Body of pancreas (tissue), 4 donors: ENCODE data around the gene FBXO8. TPM values are rescaled to one million over a fixed set of nuclear protein-coding genes. Genes with fewer than 3 reads are reported as not detected.

Source experiments
- ATAC-seq: fragments of 150-250 bp; one replicate; pipeline ENCODE4 v1.9.1; 2016
- DNase-seq, 4 donors: peaks; one replicate each; pipeline ENCODE4 v3.0.0-alpha.2; 2019
- H3K27ac ChIP-seq, 4 donors: fragments of 200-600 bp; sonication (generic); 1 replicate in 3 of 4; 2 replicates in 1 of 4; pipeline versions ENCODE4 v1.5.1 to v1.6.1; 2016 to 2019; ENCODE audit warnings: mild to moderate bottlenecking in 1 of 4, mixed read lengths in 1 of 4, moderate library complexity in 1 of 4
- H3K27me3 ChIP-seq, 2 donors: fragments of 200-600 bp; sonication (generic); one replicate each; pipeline ENCODE4 v1.6.0; 2016; ENCODE audit warnings: mild to moderate bottlenecking in 1 of 2
- H3K36me3 ChIP-seq, 2 donors: fragments of 200-600 bp; sonication (generic); replicated peaks in 1 of 2; 2 replicates each; pipeline ENCODE4 v1.5.1; 2016; ENCODE audit warnings: low read depth in 2 of 2; ENCODE audit not compliant: insufficient read depth in 1 of 2
- H3K4me1 ChIP-seq: fragments of 200-600 bp; sonication (generic); one replicate; pipeline ENCODE4 v1.6.0; 2016
- H3K4me3 ChIP-seq, 2 donors: fragments of 200-600 bp; sonication (generic); 1 replicate in 1 of 2; 2 replicates in 1 of 2; pipeline ENCODE4 v1.5.1; 2016 to 2019
- H3K9me3 ChIP-seq, 3 donors: fragments of 200-600 bp; sonication (generic); 1 replicate in 2 of 3; 2 replicates in 1 of 3; pipeline ENCODE4 v1.5.1; 2016
- CTCF ChIP-seq, 7 experiments: fragments of 450-650 bp in 4 of 7; fragments of 200-600 bp in 3 of 7; sonication (generic) in 3 of 7; IDR thresholded peaks; one replicate each; pipeline ENCODE4 v1.5.1; 2016 to 2019; ENCODE audit warnings: antibody characterized with exemption in 7 of 7
- POLR2A ChIP-seq, 3 donors: fragments of 450-650 bp; IDR thresholded peaks; one replicate each; pipeline ENCODE4 v1.6.1; 2016; ENCODE audit warnings: antibody characterized with exemption in 3 of 3, mild to moderate bottlenecking in 2 of 3
- WGBS, 2 donors: methylation state at CpG; one replicate each; pipeline ENCODE4 v1.1.5; 2017; 5-methylcytosine and 5-hydroxymethylcytosine counted together
- intact Hi-C: fragments of 100-400 bp; cut with DNase I; formaldehyde crosslinking; loops from one replicate; pipeline ENCODE4 v1.15.1; 2023
- total RNA-seq, 2 donors: library from RNA; depleted of rRNA; stranded (reverse); fragments of >200 nt; gene quantifications; one replicate each; pipeline ENCODE4 v1.1.0, GENCODE V29; 2016

The FBXO8 gene
- total RNA-seq, 2 donors from 2014 or later: 3.6 to 12.5 TPM

- WGBS, 2 donors: 78 to 95% methylated on average over 1 of the region's 1 CpG
- no peaks in the 10 kb centered on the region for H3K9me3 ChIP-seq
- no peak for DNase-seq
- H3K4me3 ChIP-seq: no peak overlapping the region
- H3K27me3 ChIP-seq: no peaks in the 10 kb centered on the region
- H3K36me3 ChIP-seq: no peaks in the 10 kb centered on the region
- no peak for ATAC-seq
- H3K4me1 ChIP-seq: no peaks in the 10 kb centered on the region
- TF ChIP-seq POLR2A (IDR thresholded peaks at IDR 0.05): no peak
- no peak for TF ChIP-seq CTCF (IDR thresholded peaks at IDR 0.05)
- no peak overlapping the region for H3K27ac ChIP-seq
- intact Hi-C loops: no loop called here
These were observed 28.9 kb downstream of the FBXO8 start for GRCh38 chr4:174254613-174255012.

GRCh38 chr4:174252412-174252811, 31.1 kb downstream of the FBXO8 start:
- Histone ChIP-seq H3K27me3 (no peaks in the 10 kb centered on the region), H3K4me1 (peaks cover 15% of the 10 kb centered on the region), H3K4me3 (no peak overlapping the region), H3K9me3 (no peaks in the 10 kb centered on the region), H3K27ac (no peak overlapping the region), H3K36me3 (no peaks in the 10 kb centered on the region)
- no peak for DNase-seq
- ATAC-seq: no peak
- intact Hi-C loops: no loop called here
- 57 to 60% methylated on average over 2 of the region's 2 CpGs for WGBS, 2 donors
- no peak for TF ChIP-seq CTCF (IDR thresholded peaks at IDR 0.05)

- Histone ChIP-seq H3K4me3 (no peak overlapping the region), H3K36me3 (no peaks in the 10 kb centered on the region), H3K27me3 (no peaks in the 10 kb centered on the region), H3K4me1 (peaks cover 25% of the 10 kb centered on the region), H3K27ac (peak overlapping the region in 3 of 4 donors; percentile 36 to 67 (median 39)), H3K9me3 (no peaks in the 10 kb centered on the region)
- WGBS, 2 donors: 11 to 21% methylated on average over 1 of the region's 1 CpG
- TF ChIP-seq POLR2A (IDR thresholded peaks at IDR 0.05) (no peak), CTCF (IDR thresholded peaks at IDR 0.05) (no peak)
- intact Hi-C loops: no loop called here
- ATAC-seq (peak; percentile 95), DNase-seq (peak in 3 of 4 donors; percentile 32 to 47 (median 46))
These were observed 35.1 kb downstream of the FBXO8 start for GRCh38 chr4:174248407-174248806.

- no peaks in the 10 kb centered on the region for H3K36me3 ChIP-seq
- peaks cover 25% of the 10 kb centered on the region for H3K4me1 ChIP-seq
- no peak overlapping the region for H3K4me3 ChIP-seq
- H3K9me3 ChIP-seq: no peaks in the 10 kb centered on the region
- DNase-seq (no peak), ATAC-seq (no peak)
- TF ChIP-seq CTCF (IDR thresholded peaks at IDR 0.05) (no peak), POLR2A (IDR thresholded peaks at IDR 0.05) (no peak)
- WGBS, 2 donors: 100% methylated on average over 1 of the region's 1 CpG
- intact Hi-C loops: no loop called here
- no peak overlapping the region for H3K27ac ChIP-seq
- H3K27me3 ChIP-seq: no peaks in the 10 kb centered on the region
These were observed 37.8 kb downstream of the FBXO8 start for GRCh38 chr4:174245714-174246113.

- no peak overlapping the region for H3K4me3 ChIP-seq
- 89 to 90% methylated on average over 1 of the region's 1 CpG for WGBS, 2 donors
- H3K4me1 ChIP-seq: peaks cover 25% of the 10 kb centered on the region
- no peaks in the 10 kb centered on the region for H3K27me3 ChIP-seq
- H3K27ac ChIP-seq: no peak overlapping the region
- no peaks in the 10 kb centered on the region for H3K9me3 ChIP-seq
- no peaks in the 10 kb centered on the region for H3K36me3 ChIP-seq
- intact Hi-C loops: no loop called here
- DNase-seq (no peak), ATAC-seq (no peak)
- TF ChIP-seq CTCF (IDR thresholded peaks at IDR 0.05) (no peak), POLR2A (IDR thresholded peaks at IDR 0.05) (no peak)
These were observed 39.0 kb downstream of the FBXO8 start for GRCh38 chr4:174244441-174244840.
